Stimulated activated CD4-positive, alpha-beta T cell treated with anti-CD3 and anti-CD28 coated beads, Interleukin-15, amount 100 ng/mL, for 24 hours (primary cell): ENCODE measurements around the gene OVAAL.

Source experiments
- DNase-seq: peaks from one replicate; pipeline ENCODE4 v3.0.0-alpha.2; 2020

OVAAL gene

GRCh38 chr1:180558664-180559063 is at the start of gene OVAAL:
Gene OVAAL, plus strand, starts transcription at chr1:180558964.
- no peak for DNase-seq

- no peak for DNase-seq
Observed at GRCh38 chr1:180510882-180511281, 47.9 kb upstream of the OVAAL start.

- DNase-seq, result no peak
Observed at GRCh38 chr1:180513531-180513930, 45.2 kb upstream of the OVAAL start.

- no peak for DNase-seq
Observed at GRCh38 chr1:180515364-180515763, 43.4 kb upstream of the OVAAL start.

GRCh38 chr1:180515857-180516388 is 42.8 kb upstream of the OVAAL start:
- peak; percentile 66 for DNase-seq

GRCh38 chr1:180519846-180520245 is 38.9 kb upstream of the OVAAL start:
- no peak for DNase-seq

- DNase-seq, result no peak
Observed at GRCh38 chr1:180521474-180522212, 37.1 kb upstream of the OVAAL start.

- no peak for DNase-seq
Observed at GRCh38 chr1:180522213-180522515, 36.6 kb upstream of the OVAAL start.

GRCh38 chr1:180524160-180524914 is 34.4 kb upstream of the OVAAL start:
- DNase-seq, result no peak

GRCh38 chr1:180524915-180525714 is 33.6 kb upstream of the OVAAL start:
- no peak for DNase-seq

GRCh38 chr1:180525715-180526039 is 33.1 kb upstream of the OVAAL start:
- no peak for DNase-seq

GRCh38 chr1:180527101-180527669 is 31.6 kb upstream of the OVAAL start:
- no peak for DNase-seq

GRCh38 chr1:180528868-180529470 is 29.8 kb upstream of the OVAAL start:
- DNase-seq, result no peak

GRCh38 chr1:180530501-180530900 is 28.3 kb upstream of the OVAAL start:
- no peak for DNase-seq

- no peak for DNase-seq
Observed at GRCh38 chr1:180532854-180533253, 25.9 kb upstream of the OVAAL start.

- peak; percentile 80 for DNase-seq
Observed at GRCh38 chr1:180533266-180533987, 25.3 kb upstream of the OVAAL start.

- DNase-seq, result no peak
Observed at GRCh38 chr1:180534214-180534613, 24.6 kb upstream of the OVAAL start.

- no peak for DNase-seq
Observed at GRCh38 chr1:180535418-180535999, 23.3 kb upstream of the OVAAL start.

GRCh38 chr1:180536821-180537372 is 21.9 kb upstream of the OVAAL start:
- no peak for DNase-seq

- no peak for DNase-seq
Observed at GRCh38 chr1:180539136-180539535, 19.6 kb upstream of the OVAAL start.
